NCI-H2227 (cell line): Measurements from ENCODE around the gene EIF3CL.
"Not testable (repeated sequence)": the region's sequence is repeated elsewhere in the genome, so short reads cannot be mapped to it uniquely, and the experiment has no call there.

Source experiments
- DNase-seq: peaks from one replicate; lab custom pipeline; 2025; ENCODE audit not compliant: unreplicated experiment; lab: John Stamatoyannopoulos, UW

The EIF3CL gene, protein sequence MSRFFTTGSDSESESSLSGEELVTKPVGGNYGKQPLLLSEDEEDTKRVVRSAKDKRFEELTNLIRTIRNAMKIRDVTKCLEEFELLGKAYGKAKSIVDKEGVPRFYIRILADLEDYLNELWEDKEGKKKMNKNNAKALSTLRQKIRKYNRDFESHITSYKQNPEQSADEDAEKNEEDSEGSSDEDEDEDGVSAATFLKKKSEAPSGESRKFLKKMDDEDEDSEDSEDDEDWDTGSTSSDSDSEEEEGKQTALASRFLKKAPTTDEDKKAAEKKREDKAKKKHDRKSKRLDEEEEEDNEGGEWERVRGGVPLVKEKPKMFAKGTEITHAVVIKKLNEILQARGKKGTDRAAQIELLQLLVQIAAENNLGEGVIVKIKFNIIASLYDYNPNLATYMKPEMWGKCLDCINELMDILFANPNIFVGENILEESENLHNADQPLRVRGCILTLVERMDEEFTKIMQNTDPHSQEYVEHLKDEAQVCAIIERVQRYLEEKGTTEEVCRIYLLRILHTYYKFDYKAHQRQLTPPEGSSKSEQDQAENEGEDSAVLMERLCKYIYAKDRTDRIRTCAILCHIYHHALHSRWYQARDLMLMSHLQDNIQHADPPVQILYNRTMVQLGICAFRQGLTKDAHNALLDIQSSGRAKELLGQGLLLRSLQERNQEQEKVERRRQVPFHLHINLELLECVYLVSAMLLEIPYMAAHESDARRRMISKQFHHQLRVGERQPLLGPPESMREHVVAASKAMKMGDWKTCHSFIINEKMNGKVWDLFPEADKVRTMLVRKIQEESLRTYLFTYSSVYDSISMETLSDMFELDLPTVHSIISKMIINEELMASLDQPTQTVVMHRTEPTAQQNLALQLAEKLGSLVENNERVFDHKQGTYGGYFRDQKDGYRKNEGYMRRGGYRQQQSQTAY

DNA sequence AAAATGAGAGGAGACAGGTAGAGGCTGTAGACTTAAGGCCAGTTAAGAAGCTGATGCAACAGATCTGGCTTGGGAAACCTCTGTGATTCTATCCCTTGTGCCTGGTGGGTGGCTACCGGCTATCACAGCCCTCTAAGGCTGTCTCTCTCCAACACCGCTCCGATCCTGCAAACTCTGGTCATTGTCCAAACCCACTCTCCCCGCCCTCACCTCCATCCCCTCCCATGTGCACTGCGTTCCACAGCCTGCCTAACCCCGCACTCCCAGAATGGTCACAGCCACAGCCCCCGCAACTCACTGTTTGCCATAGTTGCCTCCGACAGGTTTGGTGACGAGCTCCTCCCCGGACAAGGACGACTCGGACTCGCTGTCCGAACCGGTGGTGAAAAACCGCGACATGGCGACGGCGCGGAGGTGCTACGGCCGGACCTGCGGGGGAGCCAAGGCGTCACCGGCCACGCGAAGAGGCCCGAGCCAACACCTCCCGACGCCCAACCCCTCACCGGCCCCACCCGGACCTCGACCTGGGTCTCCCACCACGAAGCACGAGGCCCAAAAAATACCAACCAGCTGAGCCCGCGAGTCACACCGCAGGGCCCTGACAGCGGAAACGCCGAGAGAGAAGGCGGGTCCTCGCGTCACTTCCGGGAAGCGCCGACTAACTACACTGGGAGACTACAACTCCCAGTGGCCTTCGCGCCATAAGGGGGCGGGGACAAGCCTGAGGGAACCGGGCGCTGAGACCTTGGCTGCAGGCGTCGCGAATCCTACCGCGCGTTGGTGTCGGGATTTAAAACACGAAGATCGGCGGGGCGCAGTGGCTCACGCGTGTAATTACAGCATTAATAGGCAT is at the start of gene EIF3CL:
Gene EIF3CL (minus strand): TSS at position 622 of the 853 bp plus-strand sequence. CDS start 223 bp downstream, at position 399.
- DNase-seq: not testable (repeated sequence)

DNA sequence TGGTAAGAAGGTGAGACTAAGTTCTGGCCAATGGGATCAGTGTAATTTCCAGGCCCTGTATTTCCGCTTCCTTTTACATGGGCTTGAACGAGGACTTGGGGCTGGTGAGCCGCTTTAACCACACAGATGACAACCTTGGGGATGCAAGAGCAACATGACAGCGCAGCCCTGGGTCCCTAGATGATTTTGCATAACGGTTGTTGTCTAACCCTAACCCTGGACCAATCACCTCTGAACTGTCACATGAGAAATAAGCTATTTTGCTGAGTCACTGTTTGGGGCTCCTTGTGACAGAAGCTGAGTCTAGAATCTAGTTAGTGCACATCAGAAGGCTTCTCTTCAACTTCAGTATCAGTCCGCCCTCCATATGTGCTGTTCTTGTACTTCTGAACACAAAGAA is 43.4 kb upstream of the EIF3CL start:
- not testable (repeated sequence) for DNase-seq

DNA sequence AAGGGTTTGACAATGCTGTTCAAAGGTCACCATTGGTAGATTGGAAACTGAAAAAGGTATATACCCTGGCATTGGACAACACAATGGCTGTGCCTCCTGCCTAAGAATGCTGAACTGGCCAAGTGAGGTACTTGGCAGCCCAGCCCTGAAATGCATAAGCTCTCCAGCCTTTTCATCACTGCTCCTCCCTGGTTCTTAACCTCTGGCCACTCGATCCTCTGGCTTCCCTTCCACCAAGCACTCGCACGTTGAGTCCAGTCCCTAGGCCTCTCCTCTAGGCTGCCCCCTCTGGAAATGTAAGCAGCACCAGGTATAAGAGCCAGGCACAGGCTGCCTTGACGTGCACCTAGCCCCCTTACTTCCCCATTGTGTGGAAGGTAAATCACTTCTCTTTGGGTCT is 42.7 kb upstream of the EIF3CL start:
- not testable (repeated sequence) for DNase-seq

DNA sequence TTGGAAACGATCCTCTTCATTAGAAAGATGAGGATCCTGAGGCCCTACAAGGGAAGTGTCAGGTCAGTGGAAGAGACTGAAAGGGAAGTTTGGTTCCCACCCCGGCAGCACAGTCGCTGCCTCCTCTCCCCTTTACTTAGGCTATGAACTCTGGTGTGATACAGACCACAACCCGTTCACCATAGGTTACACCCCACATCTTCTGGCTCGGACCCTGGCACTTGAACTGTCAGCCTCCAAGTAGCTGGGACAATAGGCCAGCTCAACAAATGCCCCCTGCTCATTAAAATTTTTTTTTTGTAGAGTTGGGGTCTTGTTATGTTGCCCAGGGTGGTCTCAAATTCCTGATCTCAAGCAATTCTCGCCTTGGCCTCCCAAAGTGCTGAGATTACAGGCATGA is 40.3 kb upstream of the EIF3CL start:
- not testable (repeated sequence) for DNase-seq

DNA sequence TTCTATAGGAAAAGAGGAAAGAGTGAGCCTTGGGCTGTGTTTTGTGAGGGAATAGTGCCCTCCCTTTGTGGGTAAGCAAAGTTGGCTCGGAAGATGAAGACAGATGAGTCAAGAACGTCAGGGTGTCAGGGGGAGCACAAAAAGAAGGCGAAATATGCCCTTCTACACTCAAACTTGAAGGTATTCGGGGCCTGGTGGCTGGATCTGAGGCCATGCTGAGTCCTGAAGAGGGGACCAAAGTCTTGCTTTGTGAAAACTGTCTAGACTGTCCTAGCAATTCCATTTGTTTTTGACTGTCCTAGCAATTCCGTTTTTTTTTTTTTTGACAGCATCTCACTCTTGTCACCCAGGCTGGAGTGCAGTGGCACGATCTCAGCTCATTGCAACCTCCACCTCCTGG is 35.3 kb upstream of the EIF3CL start:
- DNase-seq: not testable (repeated sequence)

DNA sequence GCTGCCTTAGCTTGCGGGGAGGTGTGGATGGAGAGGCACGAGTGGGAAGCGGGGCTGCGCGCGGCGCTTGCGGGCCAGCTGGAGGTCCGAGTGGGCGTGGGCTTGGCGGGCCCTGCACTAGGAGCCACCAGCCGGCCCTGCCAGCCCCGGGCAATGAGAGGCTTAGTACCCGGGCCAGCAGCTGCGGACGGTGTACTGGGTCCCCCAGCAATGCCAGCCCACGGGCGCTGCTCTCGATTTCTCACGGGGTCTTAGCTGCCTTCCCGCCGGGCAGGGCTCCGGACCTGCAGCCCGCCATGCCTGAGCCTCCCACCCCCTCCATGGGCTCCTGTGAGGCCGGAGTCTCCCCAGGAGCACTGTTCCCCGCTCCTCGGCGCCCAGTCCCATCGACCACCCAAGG is 31.7 kb upstream of the EIF3CL start:
- DNase-seq: not testable (repeated sequence)

DNA sequence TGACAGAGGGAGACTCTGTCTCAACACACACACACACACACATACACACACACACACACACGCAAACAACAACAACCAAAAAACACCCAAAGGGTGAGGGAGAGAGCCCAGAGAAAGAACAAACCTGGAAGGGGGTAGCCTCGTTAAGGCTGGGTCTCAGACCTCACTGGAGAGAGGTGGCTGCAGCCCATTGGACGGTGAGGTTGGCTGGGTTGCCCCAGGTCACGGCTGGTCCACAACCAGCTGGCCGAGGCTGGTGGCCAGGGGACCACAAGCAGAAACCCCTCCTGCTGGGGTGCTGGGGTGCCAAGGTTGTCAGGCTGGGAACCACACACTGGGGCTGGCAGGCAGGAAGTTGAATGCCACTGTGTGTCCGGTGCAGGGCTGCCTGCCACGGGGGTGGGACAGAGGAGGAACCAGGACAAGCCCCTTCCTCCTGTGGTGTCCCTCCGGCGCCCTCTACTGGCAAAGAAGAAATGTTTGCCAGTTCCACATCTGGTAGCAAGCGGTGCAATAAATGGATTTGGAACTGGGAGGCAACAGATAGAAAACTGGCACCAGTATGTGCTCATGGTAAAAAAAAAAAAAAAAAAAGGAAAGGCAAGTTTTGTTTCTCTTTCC is 22.5 kb upstream of the EIF3CL start:
- DNase-seq: not testable (repeated sequence)

DNA sequence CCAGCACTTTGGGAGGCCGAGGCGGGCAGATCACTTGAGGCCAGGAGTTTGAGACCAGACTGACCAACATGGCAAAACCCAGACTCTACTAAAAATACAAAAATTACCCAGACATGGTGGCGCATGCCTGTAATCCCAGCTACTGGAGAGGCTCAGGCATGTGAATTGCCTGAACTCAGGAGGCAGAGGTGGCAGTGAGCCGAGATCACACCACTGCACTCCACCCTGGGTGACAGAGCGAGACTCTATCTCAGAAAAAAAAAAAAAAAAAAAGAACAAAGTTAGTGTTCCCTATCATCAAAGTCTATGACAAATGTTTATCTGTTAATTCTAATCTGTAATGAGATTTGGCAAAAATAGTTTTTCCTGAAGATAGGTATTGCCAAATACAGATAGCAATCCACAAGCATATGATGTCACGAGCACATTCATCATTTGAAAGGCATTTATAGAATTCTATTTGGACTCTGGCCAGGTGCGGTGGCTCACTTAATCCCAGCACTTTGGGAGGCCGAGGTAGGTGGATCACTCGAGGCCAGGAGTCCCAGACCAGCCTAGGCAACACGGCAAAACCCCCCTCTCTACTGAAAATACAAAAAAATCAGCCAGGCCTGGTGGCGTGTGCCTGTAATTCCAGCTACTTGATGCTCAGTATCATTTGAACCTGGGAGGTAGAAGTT is 17.6 kb upstream of the EIF3CL start:
- not testable (repeated sequence) for DNase-seq

DNA sequence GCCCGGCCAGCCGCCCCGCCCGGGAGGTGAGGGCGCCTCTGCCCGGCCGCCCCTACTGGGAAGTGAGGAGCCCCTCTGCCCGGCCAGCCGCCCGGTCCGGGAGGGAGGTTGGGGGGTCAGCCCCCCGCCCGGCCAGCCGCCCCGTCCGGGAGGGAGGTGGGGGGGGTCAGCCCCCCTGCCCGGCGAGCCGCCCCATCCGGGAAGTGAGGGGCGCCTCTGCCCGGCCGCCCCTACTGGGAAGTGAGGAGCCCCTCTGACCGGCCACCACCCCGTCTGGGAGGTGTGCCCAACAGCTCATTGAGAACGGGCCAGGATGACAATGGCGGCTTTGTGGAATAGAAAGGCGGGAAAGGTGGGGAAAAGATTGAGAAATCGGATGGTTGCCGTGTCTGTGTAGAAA is 13.4 kb upstream of the EIF3CL start:
- DNase-seq: not testable (repeated sequence)

DNA sequence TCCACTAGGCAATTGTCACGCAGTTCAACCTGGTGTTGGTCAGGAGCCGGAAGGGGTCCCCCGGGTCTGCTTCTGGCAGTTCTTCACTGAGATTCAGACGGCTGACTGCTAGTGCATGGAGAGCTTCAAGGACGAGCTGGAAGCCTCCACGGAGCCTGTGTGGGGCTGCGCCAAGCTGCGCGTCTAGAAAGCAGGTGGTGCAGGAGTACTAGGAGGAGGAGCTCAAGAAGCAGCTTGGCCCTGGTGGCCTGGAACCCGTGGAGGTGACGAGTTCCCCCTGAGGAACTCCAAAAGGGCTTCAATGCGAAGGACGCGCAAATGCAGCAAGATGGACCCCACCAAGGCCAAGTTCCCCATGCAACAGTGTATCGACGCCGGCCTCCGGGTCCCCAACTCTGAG is 10.9 kb upstream of the EIF3CL start:
- not testable (repeated sequence) for DNase-seq

DNA sequence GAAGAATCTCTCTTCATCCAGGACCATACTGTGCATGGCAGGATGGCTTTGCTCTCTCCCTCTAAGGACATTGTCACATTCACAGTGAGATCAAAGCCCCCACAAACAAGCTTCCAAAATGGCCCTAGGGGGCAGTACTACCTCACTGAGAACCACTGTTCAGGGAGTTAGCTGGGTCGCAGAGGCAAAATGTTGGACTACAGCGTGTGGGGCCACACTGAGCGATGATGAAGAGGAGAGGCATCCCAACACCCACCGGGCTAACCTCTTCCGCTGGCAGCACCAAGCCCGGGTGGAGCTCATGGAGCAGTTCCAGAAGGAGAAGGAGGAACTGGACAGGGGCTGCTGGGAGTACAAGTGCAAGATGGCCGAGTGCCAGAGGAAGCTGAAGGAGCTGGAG is 9.9 kb upstream of the EIF3CL start:
- not testable (repeated sequence) for DNase-seq

DNA sequence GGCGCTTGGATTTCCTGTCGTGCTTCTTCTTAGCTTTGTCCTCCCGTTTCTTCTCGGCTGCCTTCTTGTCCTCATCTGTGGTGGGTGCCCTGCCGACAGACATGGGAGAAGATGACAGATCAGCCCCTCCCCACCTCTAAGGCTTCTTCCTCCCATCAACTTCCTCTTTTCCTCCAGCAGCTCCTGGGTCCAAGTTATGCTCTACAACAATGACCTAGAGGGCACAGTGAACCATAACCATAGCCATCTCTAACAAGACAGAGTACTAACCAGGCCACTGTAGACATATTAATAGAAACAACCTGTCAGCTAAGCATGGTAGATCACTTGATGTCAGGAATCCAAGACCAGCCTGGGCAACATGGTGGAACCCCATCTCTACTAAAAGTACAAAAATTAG is 11.6 kb downstream of the EIF3CL start:
- not testable (repeated sequence) for DNase-seq

DNA sequence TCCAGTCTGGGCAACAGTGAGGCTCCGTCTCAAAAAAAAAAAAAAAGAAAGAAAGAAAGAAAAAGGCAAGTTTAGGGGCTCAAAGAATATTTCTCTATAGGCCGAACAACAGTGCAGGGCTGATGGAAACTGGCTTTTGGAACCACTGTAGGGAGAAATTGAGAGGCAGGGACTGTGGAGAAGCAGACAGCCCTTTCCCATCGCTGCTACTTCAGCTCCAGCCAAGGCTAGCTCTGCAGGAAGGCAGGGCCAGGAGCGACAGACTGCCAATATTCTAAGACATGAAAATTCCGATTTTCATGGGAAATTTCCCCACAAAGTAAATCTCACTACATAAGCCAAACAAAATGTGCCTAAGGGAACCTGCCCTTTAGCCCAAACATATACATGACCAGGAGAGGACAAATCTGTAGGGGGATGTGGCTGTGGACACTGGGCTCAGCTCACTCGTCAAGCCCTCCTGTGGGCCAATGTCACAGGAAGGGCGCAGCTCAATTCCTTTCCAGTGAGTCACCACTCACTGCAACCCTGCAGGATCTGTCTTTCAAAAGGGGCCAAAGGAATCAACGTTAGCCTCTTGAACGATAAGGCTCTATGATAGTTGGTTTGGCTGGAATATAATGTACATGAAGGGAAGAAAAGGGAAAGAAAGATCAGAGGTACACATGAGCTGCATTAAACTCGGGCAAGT is 21.3 kb downstream of the EIF3CL start:
- not testable (repeated sequence) for DNase-seq

DNA sequence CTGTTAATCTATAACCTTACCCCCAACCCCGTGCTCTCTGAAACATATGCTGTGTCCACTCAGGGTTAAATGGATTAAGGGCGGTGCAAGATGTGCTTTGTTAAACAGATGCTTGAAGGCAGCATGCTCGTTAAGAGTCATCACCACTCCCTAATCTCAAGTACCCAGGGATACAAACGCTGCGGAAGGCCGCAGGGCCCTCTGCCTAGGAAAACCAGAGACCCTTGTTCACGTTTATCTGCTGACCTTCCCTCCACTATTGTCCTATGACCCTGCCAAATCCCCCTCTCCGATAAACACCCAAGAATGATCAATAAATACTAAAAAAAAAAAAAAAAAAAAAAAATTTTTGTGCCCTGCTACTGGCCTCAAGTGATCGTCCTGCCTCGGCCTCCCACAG is 25.8 kb downstream of the EIF3CL start:
- DNase-seq: not testable (repeated sequence)

DNA sequence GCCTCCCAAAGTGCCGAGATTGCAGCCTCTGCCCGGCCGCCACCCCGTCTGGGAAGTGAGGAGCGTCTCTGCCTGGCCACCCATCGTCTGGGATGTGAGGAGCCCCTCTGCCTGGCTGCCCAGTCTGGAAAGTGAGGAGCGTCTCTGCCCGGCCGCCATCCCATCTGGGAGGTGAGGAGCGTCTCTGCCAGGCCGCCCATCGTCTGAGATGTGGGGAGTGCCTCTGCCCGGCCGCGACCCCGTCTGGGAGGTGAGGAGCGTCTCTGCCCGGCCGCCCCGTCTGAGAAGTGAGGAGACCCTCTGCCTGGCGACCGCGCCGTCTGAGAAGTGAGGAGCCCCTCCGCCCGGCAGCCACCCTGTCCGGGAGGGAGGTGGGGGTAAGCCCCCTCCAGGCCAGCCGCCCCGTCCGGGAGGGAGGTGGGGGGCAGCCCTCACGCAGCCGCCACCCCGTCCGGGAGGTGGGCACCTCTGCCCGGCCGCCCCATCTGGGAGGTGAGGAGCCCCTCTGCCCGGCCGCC is 26.5 kb downstream of the EIF3CL start:
- DNase-seq: not testable (repeated sequence)

DNA sequence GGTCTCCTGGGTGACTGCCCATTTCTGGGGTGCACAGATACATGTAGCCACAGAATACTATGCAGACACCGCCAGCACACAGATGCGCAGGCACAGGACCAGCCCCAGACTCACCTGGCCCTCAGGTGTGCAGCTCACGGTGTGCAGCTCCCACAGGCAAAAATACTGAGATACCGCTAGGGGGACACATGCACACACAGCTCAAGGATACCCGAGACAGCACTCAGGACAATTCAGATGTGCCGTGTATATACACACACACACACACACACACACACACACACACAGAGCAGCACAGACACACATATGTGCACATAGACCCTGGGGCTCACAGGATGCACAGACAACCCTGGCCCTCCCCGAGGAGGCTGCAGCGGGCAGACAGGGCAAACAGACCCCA is 28.5 kb downstream of the EIF3CL start:
- DNase-seq: not testable (repeated sequence)

DNA sequence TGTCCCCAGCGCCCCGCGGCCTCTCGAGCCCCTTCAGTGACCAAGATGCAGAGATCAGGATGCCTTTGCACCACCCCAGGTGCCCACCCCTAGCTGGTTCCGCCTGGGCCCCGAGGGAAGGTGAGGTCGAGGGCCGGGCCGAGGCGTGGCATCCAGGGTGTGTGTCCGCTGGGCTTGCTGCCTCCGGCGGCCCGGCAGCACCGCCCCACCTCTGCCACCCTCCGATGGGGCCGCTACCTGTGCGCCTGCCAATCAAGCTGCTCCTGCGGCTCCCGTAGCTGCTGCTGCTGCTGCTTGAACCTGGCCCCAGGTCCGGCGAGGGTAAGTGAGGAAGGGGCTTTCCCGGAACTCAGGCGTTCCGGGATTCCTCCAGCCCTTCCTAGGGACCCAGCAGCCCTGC is 29.4 kb downstream of the EIF3CL start:
- not testable (repeated sequence) for DNase-seq

DNA sequence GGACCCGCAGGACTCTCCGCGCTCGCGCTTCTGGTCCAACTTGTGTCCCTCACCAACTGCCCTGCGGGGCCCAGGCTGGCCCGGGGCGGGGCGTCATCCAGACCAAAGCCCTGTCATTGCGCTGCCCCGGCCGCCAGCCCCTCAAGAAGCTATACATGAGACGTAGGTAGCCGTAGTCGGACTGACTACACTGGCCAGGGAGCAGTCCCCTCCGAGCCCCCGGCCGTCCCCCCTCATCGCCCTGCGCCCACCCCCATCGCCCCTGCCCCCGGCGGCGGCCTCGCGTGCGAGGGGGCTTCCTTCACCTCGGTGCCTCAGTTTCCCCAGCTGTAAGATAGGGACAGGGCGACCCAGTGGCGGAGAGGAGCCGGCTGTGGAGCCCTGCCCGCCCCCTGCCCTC is 35.7 kb downstream of the EIF3CL start:
- not testable (repeated sequence) for DNase-seq
